GM23248 (cell line): ENCODE measurements around the gene MBL2.

Experiments
- EZH2 ChIP-seq: fragments of 200-600 bp; sonication (generic); IDR thresholded peaks from 2 replicates; pipeline ENCODE4 v1.6.1; 2018; ENCODE audit warnings: antibody characterized with exemption, mild to moderate bottlenecking; ENCODE audit not compliant: insufficient read depth, poor library complexity, severe bottlenecking
- EZH2phosphoT487 ChIP-seq: fragments of 200-600 bp; sonication (generic); IDR thresholded peaks from 2 replicates; pipeline ENCODE4 v1.6.1; 2018; ENCODE audit warnings: antibody characterized with exemption, moderate library complexity, mild to moderate bottlenecking, low read depth; ENCODE audit not compliant: insufficient read depth

DNA sequence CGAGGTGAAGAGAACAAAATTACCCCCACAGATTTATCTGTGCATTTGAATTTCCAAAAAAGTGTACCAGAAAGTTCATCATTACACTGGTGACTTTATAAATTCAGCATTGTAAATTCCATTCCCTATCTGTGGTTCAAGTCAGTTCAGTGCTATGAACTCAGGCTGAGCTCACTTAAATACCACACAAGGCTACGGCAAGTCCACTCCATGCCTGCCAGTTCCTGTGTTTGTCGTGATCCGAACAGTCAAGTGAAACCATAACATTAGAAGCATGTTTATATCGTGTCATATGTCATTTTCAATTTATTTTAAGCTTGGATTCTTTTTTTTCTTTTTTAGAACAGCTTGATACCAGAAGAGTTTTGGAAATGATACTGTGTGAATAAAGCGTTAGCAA, 14.8 kb downstream of the MBL2 start:
- TF ChIP-seq EZH2phosphoT487 (no peak), EZH2 (no peak)
